Karpas-422 (cell line): ENCODE results near the gene STK11. TPM values are rescaled to one million over a fixed set of nuclear protein-coding genes. Genes with fewer than 3 reads are reported as not detected.

ENCODE experiments used
- DNase-seq: peaks from one replicate; pipeline ENCODE4 v3.0.0-alpha.2; 2015
- H2AFZ ChIP-seq: fragments of 200-600 bp; sonication (generic); 2 replicates; pipeline ENCODE4 v1.6.1; 2014; ENCODE audit warnings: antibody characterized with exemption, low read length, mixed read lengths
- H3K27ac ChIP-seq: fragments of 200-600 bp; sonication (generic); 2 replicates; pipeline ENCODE4 v1.5.1; 2014; ENCODE audit warnings: mild to moderate bottlenecking, low read length, moderate library complexity
- H3K27me3 ChIP-seq: fragments of 200-600 bp; sonication (generic); 2 replicates; pipeline ENCODE4 v1.6.1; 2014; ENCODE audit warnings: low read length, mixed read lengths
- H3K36me3 ChIP-seq: fragments of 200-600 bp; sonication (generic); 2 replicates; pipeline ENCODE4 v1.6.1; 2014; ENCODE audit warnings: low read length, mixed read lengths; ENCODE audit not compliant: insufficient read depth
- H3K4me1 ChIP-seq: fragments of 200-600 bp; sonication (generic); 2 replicates; pipeline ENCODE4 v1.6.1; 2014; ENCODE audit warnings: mild to moderate bottlenecking, low read length, mixed read lengths
- H3K4me2 ChIP-seq: fragments of 200-600 bp; sonication (generic); 2 replicates; pipeline ENCODE4 v1.6.1; 2014; ENCODE audit warnings: low read length, low read depth, mild to moderate bottlenecking; ENCODE audit not compliant: poor library complexity, severe bottlenecking
- H3K4me3 ChIP-seq: fragments of 200-600 bp; sonication (generic); 2 replicates; pipeline ENCODE4 v1.5.1; 2014; ENCODE audit warnings: mild to moderate bottlenecking, antibody characterized with exemption, low read length, mixed read lengths
- H3K79me2 ChIP-seq: fragments of 200-600 bp; sonication (generic); 2 replicates; pipeline ENCODE4 v1.6.1; 2014; ENCODE audit warnings: mild to moderate bottlenecking, low read length, mixed read lengths
- H3K9ac ChIP-seq: fragments of 200-600 bp; sonication (generic); 2 replicates; pipeline ENCODE4 v1.6.0; 2014; ENCODE audit warnings: low read length
- H3K9me2 ChIP-seq: fragments of 200-600 bp; sonication (generic), shearing (Covaris generic); replicated peaks from 2 replicates; pipeline ENCODE4 v1.6.0; 2014; ENCODE audit warnings: mild to moderate bottlenecking, low read length, moderate library complexity; ENCODE audit not compliant: insufficient read depth
- H3K9me3 ChIP-seq: fragments of 300-700, 200-600 bp; sonication (generic); 2 replicates; pipeline ENCODE4 v1.6.1; 2014; ENCODE audit warnings: low read length, mixed read lengths
- H4K20me1 ChIP-seq: fragments of 200-600 bp; sonication (generic); 2 replicates; pipeline ENCODE4 v1.6.1; 2014; ENCODE audit warnings: mild to moderate bottlenecking, antibody characterized with exemption, low read length, low read depth; ENCODE audit not compliant: insufficient read depth
- total RNA-seq: library from RNA; depleted of rRNA; stranded (reverse); fragments of >200 nt; shearing (Covaris generic); gene quantifications from 2 replicates; pipeline ENCODE4 v1.2.3, GENCODE V29; 2014; ENCODE audit warnings: low replicate concordance

The STK11 gene
- total RNA-seq, 1 experiment from 2014 or later: 40.3 TPM

GRCh38 chr19:1251330-1252220, 46.0 kb downstream of the STK11 start:
- Histone ChIP-seq H3K79me2 (peaks cover 26% of the 10 kb centered on the region), H3K27me3 (no peaks in the 10 kb centered on the region), H3K4me2 (peak overlapping the region; percentile 95), H4K20me1 (peaks cover 28% of the 10 kb centered on the region), H3K4me3 (peak overlapping the region; percentile 92), H3K9me2 (no peaks in the 10 kb centered on the region), H3K27ac (peak overlapping the region; percentile 97), H3K4me1 (peaks cover 59% of the 10 kb centered on the region), H3K36me3 (peaks cover 25% of the 10 kb centered on the region), H2AFZ (no peak overlapping the region), H3K9me3 (no peaks in the 10 kb centered on the region), H3K9ac (peak overlapping the region; percentile 99)
- peak; percentile 83 for DNase-seq

DNA sequence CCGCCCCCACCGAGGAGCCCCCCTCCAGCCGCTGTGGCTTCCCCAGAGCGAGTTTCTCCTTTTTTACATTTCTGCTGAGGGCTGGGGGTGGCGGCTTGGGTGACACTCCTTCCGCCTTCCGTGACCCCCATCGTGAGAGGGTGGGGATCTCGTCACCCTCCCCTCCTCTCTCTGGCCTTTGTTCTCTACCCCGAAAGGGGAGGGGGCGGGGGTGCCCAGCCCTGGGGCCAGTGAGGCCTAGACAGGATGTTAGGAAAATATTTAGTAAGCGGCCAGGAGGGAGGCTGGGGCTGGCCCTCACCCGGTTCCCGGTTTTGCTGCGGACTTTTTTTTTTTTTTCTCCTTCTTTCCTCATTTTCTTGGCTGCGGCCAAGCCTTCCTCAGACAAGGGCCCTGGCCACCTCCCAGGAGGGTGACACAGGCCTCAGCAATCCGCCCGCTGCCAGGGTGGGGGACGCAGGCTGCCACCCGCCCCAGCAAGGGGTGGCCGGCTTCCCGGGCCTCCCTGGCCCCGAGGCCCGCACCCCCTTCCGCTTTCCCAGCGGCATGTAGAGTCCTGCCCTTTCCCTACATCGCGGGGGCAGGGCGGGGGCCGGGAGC, 46.7 kb downstream of the STK11 start:
- peak overlapping the region; percentile 95 for H3K4me2 ChIP-seq
- H2AFZ ChIP-seq: no peak overlapping the region
- H3K9ac ChIP-seq: peak overlapping the region; percentile 99
- H4K20me1 ChIP-seq: peaks cover 28% of the 10 kb centered on the region
- H3K9me3 ChIP-seq: no peaks in the 10 kb centered on the region
- H3K9me2 ChIP-seq: no peaks in the 10 kb centered on the region
- H3K27me3 ChIP-seq: no peaks in the 10 kb centered on the region
- peak overlapping the region; percentile 92 for H3K4me3 ChIP-seq
- H3K79me2 ChIP-seq: peaks cover 26% of the 10 kb centered on the region
- peaks cover 25% of the 10 kb centered on the region for H3K36me3 ChIP-seq
- peak overlapping the region; percentile 97 for H3K27ac ChIP-seq
- peak; percentile 50 for DNase-seq
- peaks cover 66% of the 10 kb centered on the region for H3K4me1 ChIP-seq

DNA sequence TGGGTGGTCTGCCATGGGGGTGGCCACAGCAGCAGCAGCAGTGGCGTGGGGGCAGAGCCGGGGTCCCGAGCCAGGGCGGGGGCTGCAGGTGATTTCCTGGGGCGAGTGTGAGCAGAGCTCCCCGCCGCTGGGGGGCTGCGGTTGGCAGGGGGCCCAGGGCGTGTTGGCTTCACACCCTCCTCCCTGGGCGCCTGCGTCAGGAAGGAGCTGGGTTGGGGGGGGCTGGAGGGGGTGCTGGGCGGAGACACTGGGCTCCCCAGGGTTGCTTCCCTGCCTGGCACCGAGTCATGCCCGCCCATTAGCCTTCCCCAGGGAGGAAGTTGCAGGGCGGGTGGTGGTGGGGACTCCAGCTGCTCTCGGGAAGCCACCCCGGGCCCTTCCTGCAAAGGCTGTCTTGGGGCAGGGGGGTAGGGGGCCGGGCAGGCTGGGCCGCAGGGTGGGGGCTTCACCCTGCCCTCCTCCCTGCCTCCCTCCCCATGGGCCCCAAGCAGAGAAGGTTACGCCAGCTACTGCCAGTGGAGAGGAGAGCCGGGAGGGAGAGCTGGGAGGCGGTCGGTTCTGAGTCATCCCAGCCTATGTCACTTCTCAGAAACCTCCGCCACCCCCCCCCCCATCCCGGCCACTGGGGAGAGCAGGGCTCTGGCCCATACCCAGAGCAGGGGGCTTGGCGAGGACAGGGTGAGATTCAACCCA, 47.4 kb downstream of the STK11 start:
- no peaks in the 10 kb centered on the region for H3K9me3 ChIP-seq
- no peaks in the 10 kb centered on the region for H3K27me3 ChIP-seq
- peaks cover 26% of the 10 kb centered on the region for H3K79me2 ChIP-seq
- peak; percentile 87 for DNase-seq
- peak overlapping the region; percentile 92 for H3K4me3 ChIP-seq
- peak overlapping the region; percentile 95 for H3K4me2 ChIP-seq
- H3K9me2 ChIP-seq: no peaks in the 10 kb centered on the region
- H2AFZ ChIP-seq: no peak overlapping the region
- H3K36me3 ChIP-seq: peaks cover 25% of the 10 kb centered on the region
- peaks cover 70% of the 10 kb centered on the region for H3K4me1 ChIP-seq
- H3K27ac ChIP-seq: peak overlapping the region; percentile 97
- H4K20me1 ChIP-seq: peaks cover 28% of the 10 kb centered on the region
- peak overlapping the region; percentile 99 for H3K9ac ChIP-seq

GRCh38 chr19:1253514-1254080, 48.0 kb downstream of the STK11 start:
- H3K9me3 ChIP-seq: no peaks in the 10 kb centered on the region
- peaks cover 26% of the 10 kb centered on the region for H3K79me2 ChIP-seq
- no peaks in the 10 kb centered on the region for H3K9me2 ChIP-seq
- no peak overlapping the region for H2AFZ ChIP-seq
- H3K9ac ChIP-seq: peak overlapping the region; percentile 60
- peak overlapping the region; percentile 97 for H3K27ac ChIP-seq
- peaks cover 74% of the 10 kb centered on the region for H3K4me1 ChIP-seq
- H3K4me3 ChIP-seq: peak overlapping the region; percentile 17; the same call in 1 of the 2 replicates
- DNase-seq: no peak
- peak overlapping the region; percentile 95 for H3K4me2 ChIP-seq
- H3K27me3 ChIP-seq: no peaks in the 10 kb centered on the region
- peaks cover 25% of the 10 kb centered on the region for H3K36me3 ChIP-seq
- peaks cover 28% of the 10 kb centered on the region for H4K20me1 ChIP-seq

GRCh38 chr19:1254081-1254527, 48.5 kb downstream of the STK11 start:
- Histone ChIP-seq H2AFZ (no peak overlapping the region), H3K27me3 (no peaks in the 10 kb centered on the region), H3K9me2 (no peaks in the 10 kb centered on the region), H4K20me1 (peaks cover 28% of the 10 kb centered on the region), H3K4me1 (peaks cover 79% of the 10 kb centered on the region), H3K36me3 (peaks cover 25% of the 10 kb centered on the region), H3K79me2 (peaks cover 26% of the 10 kb centered on the region), H3K4me2 (no peak overlapping the region), H3K27ac (peak overlapping the region; percentile 97; the same call in 1 of the 2 replicates), H3K9me3 (no peaks in the 10 kb centered on the region), H3K9ac (peak overlapping the region; percentile 32), H3K4me3 (no peak overlapping the region)
- DNase-seq: no peak

DNA sequence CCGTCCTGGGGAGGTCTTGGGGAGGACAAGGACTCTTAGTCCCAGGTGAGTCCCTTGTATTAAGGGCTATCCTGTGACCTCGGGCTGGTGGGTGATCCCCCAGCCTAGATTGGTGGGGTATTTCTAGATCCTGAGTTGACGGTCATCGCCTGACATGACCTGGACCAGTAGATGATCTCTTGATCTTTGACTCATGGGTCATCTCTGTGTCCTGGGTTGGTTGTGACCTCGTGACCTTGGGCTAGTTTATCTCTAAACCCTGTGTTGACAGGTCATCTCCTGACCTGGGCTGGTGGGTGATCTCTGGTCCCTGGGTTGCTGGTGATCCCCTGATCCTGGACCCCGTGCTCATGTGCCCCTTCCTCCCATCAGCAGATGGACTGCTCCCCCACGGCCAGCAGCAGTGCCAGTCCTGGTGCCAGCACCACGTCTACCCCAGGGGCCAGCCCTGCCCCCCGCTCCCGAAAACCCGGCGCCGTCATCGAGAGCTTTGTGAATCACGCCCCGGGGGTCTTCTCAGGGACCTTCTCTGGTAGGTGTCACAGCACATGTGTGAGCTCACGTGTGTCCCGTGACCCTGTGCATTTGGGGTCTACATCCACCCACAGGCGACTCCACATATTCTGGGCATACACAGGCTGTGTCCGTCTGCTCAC, 49.1 kb downstream of the STK11 start:
- H3K4me2 ChIP-seq: no peak overlapping the region
- peaks cover 84% of the 10 kb centered on the region for H3K4me1 ChIP-seq
- H3K9me3 ChIP-seq: no peaks in the 10 kb centered on the region
- no peaks in the 10 kb centered on the region for H3K27me3 ChIP-seq
- H4K20me1 ChIP-seq: peaks cover 28% of the 10 kb centered on the region
- H2AFZ ChIP-seq: no peak overlapping the region
- H3K4me3 ChIP-seq: no peak overlapping the region
- no peak for DNase-seq
- H3K36me3 ChIP-seq: peaks cover 25% of the 10 kb centered on the region
- H3K27ac ChIP-seq: peak overlapping the region; percentile 42; the same call in 1 of the 2 replicates
- H3K9me2 ChIP-seq: no peaks in the 10 kb centered on the region
- H3K9ac ChIP-seq: peak overlapping the region; percentile 32
- peaks cover 26% of the 10 kb centered on the region for H3K79me2 ChIP-seq

DNA sequence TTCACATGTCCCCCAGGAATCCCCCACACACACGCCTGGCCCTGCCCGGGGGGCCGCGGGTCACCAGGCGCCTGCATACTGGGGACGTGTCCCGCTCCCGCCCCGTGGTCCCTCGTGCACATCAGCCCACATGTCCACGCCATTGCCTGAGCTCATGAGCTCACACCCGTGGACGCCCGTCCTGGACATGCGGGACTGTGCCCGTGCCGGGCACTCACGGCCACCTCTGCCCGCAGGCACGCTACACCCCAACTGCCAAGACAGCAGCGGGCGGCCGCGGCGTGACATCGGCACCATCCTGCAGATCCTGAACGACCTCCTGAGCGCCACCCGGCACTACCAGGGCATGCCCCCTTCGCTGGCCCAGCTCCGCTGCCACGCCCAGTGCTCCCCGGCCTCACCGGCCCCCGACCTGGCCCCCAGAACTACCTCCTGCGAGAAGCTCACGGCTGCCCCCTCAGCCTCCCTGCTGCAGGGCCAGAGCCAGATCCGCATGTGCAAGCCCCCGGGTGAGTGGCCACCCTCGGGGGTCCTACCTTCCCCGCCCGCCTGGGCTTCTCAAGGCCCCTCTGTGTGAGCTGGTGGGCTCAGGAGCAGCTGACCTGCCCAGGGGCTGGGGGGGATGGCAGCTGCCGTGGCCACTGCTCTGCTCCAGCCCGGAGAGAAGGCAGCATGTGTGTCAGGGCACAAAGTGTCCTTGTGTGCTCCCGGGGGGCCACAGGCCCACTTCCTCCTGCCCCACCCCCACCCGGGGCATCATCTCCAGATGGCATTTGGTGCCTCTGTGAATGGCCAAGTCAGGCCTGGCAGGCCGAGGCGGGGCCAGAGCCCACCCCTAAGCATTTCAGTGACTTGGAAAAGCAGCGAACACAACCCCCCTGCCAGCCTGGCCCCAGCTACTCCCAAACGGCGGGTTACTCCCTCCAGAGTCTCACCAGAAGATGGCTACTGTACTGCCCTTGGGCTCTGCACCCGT, 49.9 kb downstream of the STK11 start:
- Histone ChIP-seq H3K4me1 (peaks cover 92% of the 10 kb centered on the region), H3K9ac (peak overlapping the region; percentile 39), H3K4me2 (peak overlapping the region; percentile 19), H3K27ac (peak overlapping the region; percentile 69), H2AFZ (no peak overlapping the region), H4K20me1 (peaks cover 25% of the 10 kb centered on the region), H3K27me3 (no peaks in the 10 kb centered on the region), H3K36me3 (peaks cover 25% of the 10 kb centered on the region), H3K4me3 (no peak overlapping the region), H3K79me2 (peaks cover 22% of the 10 kb centered on the region), H3K9me2 (no peaks in the 10 kb centered on the region), H3K9me3 (no peaks in the 10 kb centered on the region)
- peak; percentile 58 for DNase-seq
